NCI-H1930 (cell line): ENCODE data around the gene NEK6.

Experiments
- DNase-seq, 2 experiments: peaks; one replicate each; lab custom pipeline; 2025; lab: John Stamatoyannopoulos, UW

The NEK6 gene

DNA sequence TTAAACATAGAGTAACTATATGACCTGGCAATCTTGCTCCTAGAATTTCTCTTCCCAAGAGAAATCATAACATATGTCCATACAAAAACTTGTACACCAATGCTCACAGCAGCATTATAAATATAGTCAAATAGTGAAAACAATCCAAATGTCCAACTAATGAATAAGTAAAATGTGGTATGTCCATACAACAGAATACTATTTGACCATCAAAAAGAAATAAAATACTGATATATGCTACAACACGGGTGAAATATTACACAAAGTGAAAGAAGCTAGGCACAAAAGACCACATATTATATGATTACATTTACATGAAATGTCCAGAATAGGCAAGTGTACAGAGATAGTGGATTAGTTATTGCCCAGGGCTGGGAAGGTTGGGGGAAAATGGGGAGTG, 116.1 kb downstream of the NEK6 start:
- DNase-seq: no peak

DNA sequence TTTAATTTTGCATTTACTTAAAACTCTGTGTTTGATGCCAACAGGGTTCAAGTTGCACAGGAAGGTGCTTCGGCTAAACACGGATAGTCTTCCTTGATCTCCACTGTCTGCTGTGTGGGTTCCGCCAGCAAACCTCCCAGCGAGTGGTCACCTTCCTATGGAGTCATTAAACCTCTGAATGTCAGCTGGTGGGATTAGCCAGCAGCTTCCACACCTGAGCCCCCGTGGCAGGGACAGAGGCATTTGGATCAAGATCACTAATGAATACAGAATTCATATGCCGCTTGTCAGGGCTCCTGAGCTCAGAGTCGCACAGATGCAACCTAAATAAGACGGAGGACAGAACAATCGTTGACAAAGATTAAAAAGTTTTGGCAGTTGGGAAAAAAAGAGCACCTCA, 118.0 kb downstream of the NEK6 start:
- no peak for DNase-seq

DNA sequence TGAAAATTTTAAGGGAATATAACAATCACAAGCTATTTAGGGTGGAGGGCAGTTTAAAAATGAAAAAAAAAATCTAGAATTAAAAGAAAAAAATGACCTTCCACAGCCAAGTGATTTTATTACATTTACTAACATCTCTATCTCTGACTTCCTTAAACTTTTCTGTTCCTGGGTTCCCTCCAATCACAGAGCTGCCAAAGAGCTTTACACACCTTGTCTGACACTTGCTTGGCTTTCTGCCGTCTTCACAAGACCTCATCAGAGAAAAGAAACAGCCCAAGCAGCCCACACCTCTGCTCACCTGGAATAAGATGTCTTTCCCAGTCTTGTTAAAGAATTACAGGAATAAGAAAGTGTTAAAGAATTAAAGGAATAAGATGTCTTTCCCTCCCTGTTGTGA, 118.6 kb downstream of the NEK6 start:
- no peak for DNase-seq

DNA sequence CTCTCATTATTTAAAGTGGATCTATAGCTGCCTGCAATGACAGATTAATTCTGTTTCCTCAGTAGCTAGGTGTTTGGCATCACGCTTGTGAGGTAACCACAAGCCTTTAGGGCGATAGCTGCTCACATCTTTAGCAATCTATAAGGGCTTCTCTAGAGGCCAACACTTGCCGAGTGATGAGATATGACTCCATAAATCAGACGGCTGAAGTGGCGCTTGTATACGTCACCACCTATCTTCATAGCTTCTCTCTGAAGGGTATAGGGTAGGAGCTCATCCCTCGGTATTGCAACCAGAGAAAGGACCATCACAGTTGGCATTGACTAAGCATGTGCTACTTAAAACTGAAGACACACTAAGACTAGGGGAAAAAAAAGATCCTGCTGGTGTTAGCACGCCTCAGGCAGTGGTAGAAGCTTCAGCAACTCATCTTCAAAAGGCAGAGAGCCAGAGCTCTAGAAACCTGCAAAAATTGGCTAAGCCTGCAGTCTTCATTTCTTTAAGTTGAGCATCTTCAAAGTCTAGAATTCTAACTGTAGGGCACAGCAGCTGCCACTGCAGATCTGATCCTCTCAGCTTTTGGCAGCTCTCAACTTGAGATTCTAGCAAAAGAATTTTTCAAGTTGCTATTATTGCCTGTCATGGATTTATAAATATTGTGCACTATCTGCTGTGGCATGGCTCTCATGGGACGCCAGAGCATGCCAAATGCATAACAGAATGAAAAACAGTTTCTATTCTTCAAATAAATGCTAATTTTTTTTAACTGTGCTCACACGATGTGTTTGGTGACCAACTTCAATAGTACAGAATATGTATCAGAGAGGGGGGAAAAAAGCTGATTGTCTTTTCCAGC, 120.0 kb downstream of the NEK6 start:
- no peak for DNase-seq

DNA sequence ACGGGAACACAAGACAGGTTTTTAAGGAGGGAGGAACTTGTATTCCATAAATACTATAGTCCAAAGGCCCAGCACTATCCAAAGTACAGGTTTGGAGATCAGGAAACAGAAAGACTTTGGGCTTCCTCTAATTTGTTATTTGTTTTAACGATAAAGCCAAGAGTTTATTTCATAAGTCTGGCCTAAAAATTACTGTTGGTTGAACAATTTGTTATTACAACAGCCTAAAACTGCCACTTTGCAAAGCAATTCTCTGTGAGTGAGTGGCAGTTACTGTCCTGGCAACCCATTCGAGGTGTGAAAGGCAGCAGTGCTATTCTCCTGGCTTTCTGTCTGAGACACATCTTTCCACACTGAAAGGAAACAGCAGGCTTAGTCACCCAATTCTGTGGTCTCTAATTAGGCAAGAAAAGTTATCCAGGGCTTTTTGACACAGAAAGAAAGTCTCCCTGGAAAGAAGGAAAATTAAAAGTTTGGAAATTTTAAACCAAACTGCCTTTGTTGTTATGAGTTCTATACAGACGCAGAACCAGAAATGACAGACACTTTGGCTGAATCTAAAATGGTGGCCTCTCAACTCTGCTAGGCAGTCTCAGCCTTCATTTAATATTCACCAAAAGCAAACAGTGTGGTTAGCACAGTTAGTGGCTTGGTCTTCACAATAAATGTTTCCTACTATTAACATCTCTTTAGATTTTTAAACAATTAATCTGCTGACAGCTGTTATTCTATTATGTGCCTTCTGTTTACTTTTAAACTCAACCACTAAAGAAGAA, 123.6 kb downstream of the NEK6 start:
- no peak for DNase-seq

DNA sequence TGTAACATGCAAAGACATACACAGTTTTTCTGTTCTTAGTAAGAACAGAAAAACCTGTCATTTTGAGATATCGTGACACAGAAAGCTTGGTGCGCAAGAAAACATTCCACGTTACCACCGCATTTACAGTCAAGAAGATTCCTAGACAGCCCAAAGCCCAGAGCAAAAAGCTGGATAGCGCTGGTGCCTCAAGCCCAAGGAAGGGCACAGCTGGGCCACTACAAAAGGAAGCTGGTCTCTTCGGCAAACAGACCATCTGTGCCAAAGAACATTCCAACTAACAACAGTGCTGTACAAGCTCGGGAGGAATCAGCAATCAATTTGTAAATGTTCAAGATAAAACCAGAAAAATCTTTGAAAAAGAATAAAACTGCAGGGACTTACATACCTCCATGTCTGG, 126.5 kb downstream of the NEK6 start:
- no peak for DNase-seq

DNA sequence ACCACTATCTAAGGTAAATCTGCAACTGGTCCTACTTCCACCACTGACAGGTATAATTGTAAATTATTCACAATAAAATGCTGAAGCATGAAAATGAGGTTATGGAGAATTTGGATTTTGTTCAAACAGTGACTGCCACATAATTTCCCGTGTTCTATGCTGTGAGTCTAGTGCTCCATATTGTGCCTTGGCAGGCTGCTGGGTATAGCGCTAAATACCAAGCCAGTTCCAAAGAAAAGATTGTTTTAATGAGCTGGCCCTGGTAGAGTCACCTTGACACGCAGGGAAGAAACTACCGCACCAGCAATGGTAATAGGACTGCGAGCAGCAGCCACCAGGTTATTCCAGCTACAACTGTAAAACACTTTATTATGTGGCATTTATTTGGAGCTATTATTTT, 127.1 kb downstream of the NEK6 start:
- DNase-seq: no peak

DNA sequence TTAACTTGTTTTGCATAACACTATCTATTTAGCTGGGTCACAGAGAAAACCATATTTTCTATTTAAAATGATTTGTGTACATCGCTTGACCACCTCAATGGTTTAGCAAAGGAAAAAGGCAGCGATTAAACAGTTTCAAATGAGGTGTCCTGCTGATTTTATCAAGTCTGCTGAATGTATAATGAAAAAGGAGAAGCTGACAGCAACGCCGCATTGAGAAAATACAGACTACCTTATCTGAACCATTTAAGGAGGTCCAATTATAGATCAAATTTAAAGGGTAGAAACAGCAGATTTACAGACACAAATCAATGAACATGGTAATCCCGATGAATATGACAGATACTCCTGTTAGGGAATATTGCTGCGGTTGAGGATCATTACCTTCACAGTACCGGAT, 127.9 kb downstream of the NEK6 start:
- no peak for DNase-seq

DNA sequence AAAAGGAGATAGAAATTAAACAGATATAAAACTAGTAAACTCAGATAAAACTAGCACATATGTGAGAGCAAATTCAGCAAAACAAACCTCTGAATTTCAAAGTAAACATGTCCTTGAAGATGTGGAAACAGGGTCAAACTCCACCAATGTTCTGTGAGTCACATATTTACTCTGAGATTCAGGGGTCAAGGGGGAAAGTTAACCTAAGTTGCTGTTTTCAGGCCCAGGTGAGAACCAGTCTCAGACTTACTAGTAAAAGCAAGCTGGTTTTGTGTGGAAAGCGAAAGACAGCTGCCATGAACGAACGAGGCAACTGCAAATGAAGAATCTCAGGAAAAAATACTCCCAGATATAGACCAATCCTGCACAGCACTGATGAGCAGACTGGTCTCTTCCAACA, 128.5 kb downstream of the NEK6 start:
- no peak for DNase-seq

DNA sequence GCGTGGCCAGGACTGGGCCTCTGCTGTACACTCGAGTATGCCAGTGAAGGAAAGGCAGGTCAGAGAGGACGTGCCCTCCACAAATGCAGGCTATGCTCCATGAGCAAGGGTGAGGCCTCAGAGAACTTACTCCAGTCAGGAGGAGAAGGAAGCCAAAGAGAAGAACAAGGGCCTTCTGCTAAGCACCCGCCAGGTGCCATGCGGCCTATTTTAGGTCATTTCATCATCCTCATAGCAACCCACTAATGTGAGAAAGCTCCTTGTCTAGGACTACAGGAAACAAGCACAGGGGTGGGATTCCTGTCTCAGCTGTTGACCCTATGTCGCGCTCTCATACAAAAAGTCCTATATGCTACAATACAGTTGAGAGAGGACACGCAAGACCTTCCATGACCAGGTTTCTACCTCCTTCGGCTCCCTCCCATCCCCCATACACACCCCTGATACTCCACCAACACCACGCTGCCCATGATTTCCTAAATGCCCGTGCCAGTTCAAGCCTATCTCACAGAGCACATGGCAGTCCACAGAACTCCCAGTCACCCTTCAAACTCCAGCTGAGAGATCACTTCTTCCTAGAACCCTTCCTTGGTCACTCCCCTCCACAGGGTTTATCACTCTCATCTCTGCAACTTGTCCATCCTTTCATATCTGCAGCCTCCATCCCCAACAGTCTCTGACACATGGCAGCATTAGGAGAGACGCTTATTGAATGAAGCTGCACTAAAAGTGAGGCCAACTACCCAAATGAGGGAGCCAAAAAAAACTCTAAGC, 130.7 kb downstream of the NEK6 start:
- DNase-seq: no peak

DNA sequence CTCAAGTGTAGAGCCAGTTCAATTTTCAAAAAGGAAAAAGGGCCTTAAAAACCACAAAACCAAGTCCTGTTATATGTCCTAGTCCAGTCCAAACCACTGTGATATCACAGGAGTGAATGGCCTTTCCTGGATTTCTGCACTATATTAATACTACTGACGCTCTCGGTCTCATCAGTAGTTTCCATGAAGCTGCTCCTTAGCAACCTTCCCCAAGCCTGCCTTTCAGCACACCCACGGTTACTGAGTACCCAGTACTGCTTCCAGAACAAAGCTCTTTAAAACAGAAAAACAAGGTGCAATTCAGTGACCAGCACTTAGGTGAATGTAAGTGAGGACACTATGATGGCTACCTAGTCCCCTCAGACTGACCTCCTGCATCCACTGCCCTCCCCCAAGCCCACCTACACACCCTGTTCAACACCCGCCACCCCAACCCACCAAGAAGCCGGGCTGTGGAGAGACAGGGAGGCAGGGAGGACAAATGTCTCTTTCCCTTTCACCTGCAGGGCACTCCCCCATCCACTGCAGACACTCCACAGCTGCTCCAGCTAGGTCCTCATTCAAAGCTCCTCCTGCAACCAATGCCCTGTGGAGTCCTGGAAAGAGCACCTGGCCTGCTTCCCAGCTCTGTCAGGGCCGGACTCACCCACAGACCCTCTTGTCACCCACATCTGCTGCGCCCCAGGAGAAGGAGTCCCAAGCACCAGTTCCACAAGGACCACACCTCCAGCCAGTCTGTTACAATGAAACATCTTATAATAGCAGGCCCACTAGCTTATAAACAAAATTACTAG, 131.6 kb downstream of the NEK6 start:
- no peak for DNase-seq

DNA sequence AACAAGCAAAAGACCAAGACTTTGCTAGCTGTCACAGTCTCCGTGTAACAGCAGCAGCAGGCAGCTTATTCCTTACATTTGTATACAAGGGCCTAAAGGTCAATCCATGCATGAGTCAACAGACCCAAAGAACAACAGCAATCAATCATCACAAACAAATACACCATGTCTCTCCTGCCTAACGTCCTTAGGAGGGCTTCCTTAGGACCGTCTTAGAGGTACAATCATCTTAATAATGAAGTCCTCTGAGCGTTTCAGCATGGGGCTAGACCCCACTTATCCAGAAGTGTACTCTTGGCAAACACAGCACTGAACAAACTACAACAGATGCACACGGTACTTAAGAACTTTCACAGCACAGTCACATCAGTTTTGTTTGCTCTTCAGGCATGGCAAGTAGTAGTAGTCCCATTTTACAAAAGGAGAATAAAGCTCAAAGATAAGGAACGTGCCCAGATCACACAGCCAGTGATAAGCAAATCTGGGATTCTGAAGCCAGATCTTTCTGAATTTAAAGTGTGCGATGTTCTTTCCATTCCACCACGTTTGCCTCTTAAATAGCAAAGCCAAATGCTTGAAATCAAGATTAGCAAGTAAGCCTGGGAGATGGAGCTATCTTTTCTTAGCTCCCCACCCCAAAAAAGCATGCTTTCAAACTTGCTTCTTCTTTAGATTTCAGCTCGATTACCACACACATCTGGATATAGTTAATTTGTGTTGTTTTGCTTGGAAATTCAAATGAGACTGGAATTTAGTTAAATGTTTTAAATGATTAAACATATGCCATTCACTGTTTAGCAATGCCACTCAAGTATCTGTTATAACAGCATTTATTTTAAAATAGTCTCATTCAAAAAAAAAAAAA, 133.3 kb downstream of the NEK6 start:
- no peak for DNase-seq

DNA sequence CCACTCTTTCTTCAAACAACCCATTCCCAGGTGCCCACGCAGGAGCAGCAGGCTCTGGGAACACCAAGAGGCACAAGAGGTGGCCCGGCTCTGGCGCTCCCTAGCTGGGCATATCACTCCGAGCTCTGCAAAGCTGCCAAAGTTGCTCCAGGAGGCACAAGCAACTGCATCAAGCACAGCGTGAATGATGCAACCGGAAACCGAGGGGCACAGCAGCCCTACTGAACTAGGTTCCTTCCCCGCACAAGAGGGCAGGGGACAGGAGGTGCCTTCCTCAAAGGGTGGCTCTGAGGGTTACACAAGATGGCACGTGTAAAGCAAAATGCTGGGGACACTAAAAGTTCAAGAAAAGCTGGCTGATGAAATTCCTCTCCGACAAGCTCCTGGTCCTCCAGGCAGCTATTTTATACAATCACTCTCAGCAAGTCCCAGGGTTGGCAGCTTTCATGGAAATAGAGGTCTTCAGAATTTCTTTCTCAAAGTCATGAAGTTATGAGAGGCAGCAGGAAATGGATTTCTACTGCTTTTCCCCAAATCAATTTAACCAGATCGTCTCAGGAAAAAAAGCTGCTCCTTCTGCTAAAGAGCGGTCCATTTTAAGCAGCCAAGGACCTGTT, 134.6 kb downstream of the NEK6 start:
- DNase-seq: no peak

DNA sequence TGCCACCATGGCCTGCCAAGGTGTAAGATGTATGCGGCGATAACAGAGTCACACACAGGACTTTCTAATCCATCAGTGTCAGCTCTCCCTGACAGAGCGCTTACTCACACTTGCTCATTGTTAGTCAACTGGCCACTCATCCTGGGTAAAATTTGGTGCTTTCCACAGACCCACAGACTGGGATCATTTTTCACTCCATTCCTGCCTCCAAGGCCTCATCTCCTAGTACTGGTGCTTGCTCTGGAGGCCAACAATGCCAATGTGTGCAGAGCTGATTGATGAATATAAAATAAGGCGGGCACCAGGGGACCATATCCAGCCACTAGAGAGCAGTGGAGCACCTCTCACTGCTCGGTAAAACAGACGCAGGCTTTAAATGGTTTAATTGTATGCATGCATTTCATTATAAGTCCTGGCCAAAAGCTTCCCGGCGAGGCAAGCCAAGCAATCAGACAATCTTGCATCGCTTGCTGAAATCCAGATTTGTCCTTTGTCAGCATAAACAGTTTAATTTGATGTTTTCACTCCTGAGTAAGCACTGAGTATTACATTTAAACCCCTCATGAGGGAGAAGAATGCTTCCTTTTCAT, 135.2 kb downstream of the NEK6 start:
- DNase-seq: no peak

DNA sequence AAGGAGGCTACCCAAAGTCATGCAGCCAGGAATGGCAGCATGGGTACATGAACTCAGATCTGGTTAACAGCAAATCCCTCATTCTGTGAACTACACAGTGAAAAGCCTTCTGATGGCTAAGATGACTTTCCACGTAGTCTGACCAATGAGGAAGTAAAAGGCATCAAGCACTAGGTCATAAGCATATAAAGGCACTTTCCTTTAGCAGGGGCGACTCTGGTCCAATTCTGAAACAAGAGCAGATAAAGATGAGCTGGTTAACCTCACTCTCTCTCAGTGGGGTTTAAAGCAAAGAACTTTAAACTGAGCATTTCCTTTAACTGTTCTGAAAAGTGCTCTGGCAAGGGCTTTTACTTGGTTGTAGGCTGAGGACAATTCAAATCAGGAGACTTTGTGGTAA, 136.4 kb downstream of the NEK6 start:
- DNase-seq: no peak

DNA sequence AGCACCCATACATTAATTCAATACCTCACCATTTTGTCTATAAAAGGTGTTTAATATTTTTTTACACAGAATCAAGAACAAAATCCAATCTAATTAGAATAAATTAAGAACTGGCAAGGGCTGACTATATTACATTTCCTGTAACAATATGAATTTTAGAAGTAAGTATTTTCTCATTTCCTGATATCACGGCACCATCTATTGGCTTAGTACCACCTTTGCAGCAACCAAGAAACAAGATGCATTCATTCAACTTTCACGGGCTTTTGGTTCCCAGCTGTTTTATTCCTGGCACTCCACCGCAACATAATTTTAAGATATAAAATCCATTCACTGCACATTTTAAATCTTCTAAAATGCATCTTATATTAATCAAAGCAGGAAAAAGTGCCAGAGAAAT, 136.8 kb downstream of the NEK6 start:
- DNase-seq: no peak

DNA sequence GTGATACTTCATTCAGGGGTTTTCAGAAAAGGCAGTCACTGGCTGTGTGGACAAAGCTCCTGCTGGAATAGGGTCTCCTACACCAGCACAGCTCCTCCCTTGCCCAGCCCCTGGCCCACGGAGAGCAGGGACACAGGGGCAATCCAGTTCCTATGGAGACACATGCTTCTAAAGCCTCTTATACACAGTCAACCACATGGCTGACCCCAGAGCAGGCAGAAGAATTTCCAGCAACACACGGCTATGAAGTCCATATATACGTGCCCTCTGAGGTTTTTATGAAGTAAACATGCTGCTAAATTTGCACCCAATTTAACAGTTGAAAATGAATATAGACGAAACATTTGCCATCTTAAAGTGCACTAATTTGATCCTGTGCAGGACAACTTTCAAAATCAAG, 138.1 kb downstream of the NEK6 start:
- DNase-seq: no peak

DNA sequence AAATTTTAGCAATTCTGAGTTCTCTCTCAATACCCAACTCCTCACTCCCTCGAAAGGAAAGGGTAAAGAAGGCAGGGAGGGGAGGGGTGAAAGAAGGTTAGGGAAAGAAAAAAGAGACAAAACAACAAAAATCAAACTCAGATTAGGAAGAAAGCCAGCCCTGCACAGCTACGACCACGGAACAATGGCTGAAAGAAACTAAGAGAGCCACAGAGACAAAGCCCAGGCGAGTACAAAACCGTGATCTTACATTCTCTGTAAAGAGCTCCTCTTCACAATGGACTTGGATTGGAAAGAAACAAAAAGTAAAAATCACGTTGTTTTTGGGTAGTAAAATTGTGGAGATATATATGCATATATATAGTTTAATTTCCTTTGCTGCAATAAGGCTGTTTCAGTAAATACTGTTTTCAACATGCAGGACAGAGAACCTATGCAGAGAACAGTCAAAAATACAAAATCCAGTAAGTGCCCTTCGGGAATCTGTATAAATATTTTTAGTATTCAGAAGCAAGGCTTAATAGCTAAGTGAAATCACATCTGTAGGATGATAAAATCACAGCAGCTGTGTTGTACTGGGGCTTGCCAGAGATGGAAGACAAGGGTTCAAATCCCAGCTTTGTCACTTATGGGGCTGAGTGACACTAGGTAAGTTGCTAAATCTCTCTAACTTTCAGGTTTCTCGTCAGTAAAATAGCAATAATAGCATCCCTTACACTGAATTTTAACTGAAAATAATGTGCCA, 140.6 kb downstream of the NEK6 start:
- no peak for DNase-seq

DNA sequence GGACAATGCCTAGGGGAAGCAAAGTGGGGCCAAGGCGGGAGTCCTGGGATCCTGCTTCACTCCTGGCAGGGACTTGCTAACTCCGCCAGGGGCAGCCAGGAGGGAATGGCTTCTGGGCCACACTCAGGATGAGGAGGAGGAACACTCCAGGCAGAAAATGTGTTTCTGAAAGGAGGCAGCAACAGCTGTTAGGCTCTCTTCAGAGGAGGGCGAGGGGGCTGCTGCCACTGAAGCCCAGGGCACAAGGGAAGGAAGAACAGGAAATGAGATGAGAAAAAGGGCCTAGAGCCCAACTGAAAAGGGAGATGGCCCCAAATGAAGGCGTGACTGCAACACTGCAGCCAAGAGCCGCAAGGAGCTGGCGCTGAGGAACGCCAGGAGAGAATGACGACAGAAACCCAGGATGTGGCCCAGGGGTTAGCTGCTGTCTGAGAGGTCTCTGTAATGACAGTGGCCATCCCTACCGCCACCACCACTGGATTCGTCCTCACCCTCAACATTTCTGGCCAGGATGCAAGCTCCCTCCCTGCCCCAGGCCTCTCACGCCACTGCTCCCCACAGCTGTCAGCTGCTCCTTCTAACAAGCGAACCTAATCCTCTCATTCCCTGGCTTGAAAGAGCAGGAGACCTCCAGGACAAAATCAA, 141.7 kb downstream of the NEK6 start:
- no peak for DNase-seq
